H9 (cell line): ENCODE results near the gene ZFYVE28. TPM values are rescaled to one million over a fixed set of nuclear protein-coding genes. Genes with fewer than 3 reads are reported as not detected.

Source experiments
- DNase-seq: peaks from one replicate; pipeline ENCODE4 v3.0.0-alpha.2; 2017
- H2AFZ ChIP-seq: one replicate; pipeline ENCODE4 v1.6.1; 2013; ENCODE audit warnings: mild to moderate bottlenecking, low read length, control low read depth, moderate library complexity
- H2AK5ac ChIP-seq: 2 replicates; pipeline ENCODE4 v1.6.1; 2013; ENCODE audit warnings: low read length, control low read depth, mixed read lengths; ENCODE audit not compliant: insufficient read length
- H2BK120ac ChIP-seq: one replicate; pipeline ENCODE4 v1.6.1; 2013; ENCODE audit warnings: low read depth, mild to moderate bottlenecking, low read length, control low read depth, inconsistent platforms; ENCODE audit not compliant: poor library complexity, severe bottlenecking
- H2BK12ac ChIP-seq: 2 replicates; pipeline ENCODE4 v1.6.1; 2013; ENCODE audit warnings: low read length, control low read depth, mixed read lengths, low read depth; ENCODE audit not compliant: insufficient read length
- H2BK15ac ChIP-seq: 2 replicates; pipeline ENCODE4 v1.6.1; 2013; ENCODE audit warnings: low read depth, low read length, control low read depth
- H2BK20ac ChIP-seq: one replicate; pipeline ENCODE4 v1.6.1; 2013; ENCODE audit warnings: low read depth, mild to moderate bottlenecking, low read length, control low read depth, inconsistent platforms; ENCODE audit not compliant: poor library complexity, severe bottlenecking
- H2BK5ac ChIP-seq: 2 replicates; pipeline ENCODE4 v1.6.1; 2013; ENCODE audit warnings: low read length, control low read depth, mixed read lengths; ENCODE audit not compliant: insufficient read length
- H3K14ac ChIP-seq: 2 replicates; pipeline ENCODE4 v1.6.1; 2013; ENCODE audit warnings: low read length, control low read depth; ENCODE audit not compliant: insufficient read depth
- H3K18ac ChIP-seq: 2 replicates; pipeline ENCODE4 v1.6.1; 2013; ENCODE audit warnings: low read depth, mild to moderate bottlenecking, mixed read lengths, low read length, control low read depth; ENCODE audit not compliant: insufficient read length
- H3K23ac ChIP-seq: 2 replicates; pipeline ENCODE4 v1.6.1; 2013; ENCODE audit warnings: low read length, control low read depth, mixed read lengths, low read depth; ENCODE audit not compliant: insufficient read length
- H3K23me2 ChIP-seq: 2 replicates; pipeline ENCODE4 v1.6.1; 2013; ENCODE audit warnings: low read depth, mild to moderate bottlenecking, mixed read lengths, low read length, control low read depth; ENCODE audit not compliant: insufficient read length, poor library complexity, severe bottlenecking
- H3K27ac ChIP-seq: 2 replicates; pipeline ENCODE4 v1.5.1; 2013; ENCODE audit warnings: low read length, control low read depth, mixed read lengths, low read depth; ENCODE audit not compliant: insufficient read length
- H3K27me3 ChIP-seq: 2 replicates; pipeline ENCODE4 v1.6.1; 2013; ENCODE audit warnings: low read length, control low read depth, inconsistent platforms; ENCODE audit not compliant: insufficient read depth
- H3K4ac ChIP-seq: 2 replicates; pipeline ENCODE4 v1.6.1; 2013; ENCODE audit warnings: low read depth, mild to moderate bottlenecking, control low read depth, inconsistent platforms, low read length, moderate library complexity
- H3K4me1 ChIP-seq: 2 replicates; pipeline ENCODE4 v1.6.1; 2013; ENCODE audit warnings: low read length, control low read depth, inconsistent platforms; ENCODE audit not compliant: insufficient read depth
- H3K4me2 ChIP-seq: 2 replicates; pipeline ENCODE4 v1.6.1; 2013; ENCODE audit warnings: low read length, control low read depth, mixed read lengths; ENCODE audit not compliant: insufficient read length, insufficient read depth
- H3K56ac ChIP-seq: 2 replicates; pipeline ENCODE4 v1.6.1; 2013; ENCODE audit warnings: low read depth, mild to moderate bottlenecking, mixed read lengths, low read length, control low read depth; ENCODE audit not compliant: insufficient read length
- H3K79me1 ChIP-seq: 2 replicates; pipeline ENCODE4 v1.6.1; 2013; ENCODE audit warnings: low read depth, mild to moderate bottlenecking, moderate library complexity, low read length, control low read depth, inconsistent platforms; ENCODE audit not compliant: insufficient read depth, poor library complexity, severe bottlenecking
- H3K79me2 ChIP-seq: 2 replicates; pipeline ENCODE4 v1.6.1; 2013; ENCODE audit warnings: low read length, control low read depth, inconsistent platforms; ENCODE audit not compliant: insufficient read depth
- H3K9ac ChIP-seq: 2 replicates; pipeline ENCODE4 v1.6.1; 2013; ENCODE audit warnings: low read length, control low read depth, mixed read lengths; ENCODE audit not compliant: insufficient read length; ENCODE audit errors: extremely low read depth
- H3K9me3 ChIP-seq: one replicate; pipeline ENCODE4 v1.6.1; 2013; ENCODE audit warnings: low read depth, low read length, inconsistent platforms; ENCODE audit not compliant: control insufficient read depth
- H3T11ph ChIP-seq: one replicate; pipeline ENCODE4 v1.6.1; 2013; ENCODE audit warnings: mild to moderate bottlenecking, low read length, control low read depth, inconsistent platforms
- H4K20me1 ChIP-seq: one replicate; pipeline ENCODE4 v1.6.1; 2013; ENCODE audit not compliant: control insufficient read depth, insufficient read length, insufficient read depth
- H4K5ac ChIP-seq: 2 replicates; pipeline ENCODE4 v1.6.1; 2013; ENCODE audit warnings: low read depth, mild to moderate bottlenecking, mixed read lengths, low read length, control low read depth; ENCODE audit not compliant: insufficient read length
- H4K8ac ChIP-seq: replicated peaks from 2 replicates; pipeline ENCODE4 v1.6.1; 2013; ENCODE audit warnings: low read length, control low read depth, mixed read lengths, low read depth; ENCODE audit not compliant: insufficient read length
- H4K91ac ChIP-seq: 2 replicates; pipeline ENCODE4 v1.6.1; 2013; ENCODE audit warnings: low read depth, mild to moderate bottlenecking, moderate library complexity, mixed read lengths, low read length, control low read depth; ENCODE audit not compliant: insufficient read length
- H3K27ac Mint-ChIP-seq, 3 experiments: 2 replicates in 2 of 3; 3 replicates in 1 of 3; pipeline ENCODE4 v1.8.0; 2020 to 2021; ENCODE audit warnings: mixed read lengths in 3 of 3, mild to moderate bottlenecking in 1 of 3, moderate library complexity in 1 of 3
- H3K27me3 Mint-ChIP-seq: 2 replicates; pipeline ENCODE4 v1.8.0; 2021; ENCODE audit warnings: low read depth, mild to moderate bottlenecking, moderate library complexity, mixed read lengths
- H3K36me3 Mint-ChIP-seq, 3 experiments: 2 replicates in 2 of 3; 3 replicates in 1 of 3; pipeline ENCODE4 v1.8.0; 2020 to 2021; ENCODE audit warnings: low read depth in 3 of 3, mixed read lengths in 3 of 3; ENCODE audit not compliant: insufficient read depth in 1 of 3
- H3K4me1 Mint-ChIP-seq, 2 experiments: 2 replicates each; pipeline ENCODE4 v1.8.0; 2020; ENCODE audit warnings: mixed read lengths in 2 of 2
- H3K4me3 Mint-ChIP-seq, 2 experiments: 2 replicates in 1 of 2; 3 replicates in 1 of 2; pipeline ENCODE4 v1.8.0; 2020 to 2021; ENCODE audit warnings: mild to moderate bottlenecking in 2 of 2, mixed read lengths in 2 of 2, moderate library complexity in 1 of 2
- H3K9me3 Mint-ChIP-seq, 2 experiments: 2 replicates in 1 of 2; 3 replicates in 1 of 2; pipeline ENCODE4 v1.8.0; 2020; ENCODE audit warnings: mild to moderate bottlenecking in 2 of 2, mixed read lengths in 2 of 2, moderate library complexity in 1 of 2
- WGBS: extraction: QIAGEN DNeasy Blood & Tissue Kit; methylation state at CpG from one replicate; pipeline ENCODE4 v1.1.7; 2013; ENCODE audit warnings: missing lambda C conversion rate, low lambda C conversion rate, mixed read lengths; ENCODE audit not compliant: insufficient read length; ENCODE audit errors: extremely low coverage; 5-methylcytosine and 5-hydroxymethylcytosine counted together
- total RNA-seq: library from RNA; stranded (reverse); gene quantifications from 2 replicates; pipeline ENCODE4 v1.2.1, GENCODE V29; 2021
- TF ChIP-seq, protein P1 (sequence below): fragments of 200-600 bp; sonication (generic); conservative IDR thresholded peaks from 3 replicates; pipeline ENCODE4 v1.8.0; 2021; ENCODE audit warnings: antibody characterized with exemption, mild to moderate bottlenecking

The ZFYVE28 gene
- total RNA-seq, 1 experiment from 2014 or later: 0.98 TPM

DNA sequence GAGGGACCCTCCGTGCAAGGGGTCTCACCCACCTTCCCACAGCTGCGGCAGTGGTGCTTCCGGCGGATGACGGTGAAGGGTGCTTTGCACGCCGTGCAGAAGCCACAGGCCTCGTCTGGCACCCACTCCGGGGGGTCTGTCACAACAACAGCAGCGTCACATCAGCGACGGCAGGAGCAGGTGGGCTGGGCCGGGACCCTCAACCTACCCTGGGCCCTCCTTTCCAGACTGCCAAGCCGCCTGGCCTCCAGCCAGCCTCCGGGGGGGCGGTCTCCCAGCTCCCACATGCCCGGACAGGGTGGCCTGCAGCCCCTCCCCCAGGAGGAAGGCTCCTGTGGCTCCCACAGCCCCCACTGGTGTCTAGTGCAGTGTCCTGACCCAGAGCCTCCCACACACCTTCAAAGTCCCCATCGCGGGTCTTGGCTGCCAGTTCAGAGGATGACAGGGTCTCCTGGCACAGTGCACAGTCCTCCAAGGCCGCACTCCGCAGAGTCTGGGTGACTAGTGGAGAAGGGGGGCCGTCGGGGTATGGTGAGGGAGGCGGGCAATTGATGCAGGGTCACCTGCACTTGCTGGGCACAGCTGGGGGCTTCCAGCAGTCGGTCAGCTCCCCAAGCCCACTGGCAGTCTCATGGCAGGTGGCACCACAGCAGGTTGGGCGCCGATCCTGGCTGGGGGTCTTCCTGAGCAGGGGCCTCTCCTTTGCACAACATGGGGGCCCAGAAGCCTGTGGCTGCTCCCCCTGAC lies 147.0 kb downstream of the ZFYVE28 start:
- no peaks in the 10 kb centered on the region for H3K23me2 ChIP-seq
- H3K27ac Mint-ChIP-seq: no peak overlapping the region
- no peak overlapping the region for H3T11ph ChIP-seq
- H3K9me3 ChIP-seq: no peaks in the 10 kb centered on the region
- H3K79me2 ChIP-seq: no peaks in the 10 kb centered on the region
- H2BK20ac ChIP-seq: no peak overlapping the region
- H3K36me3 Mint-ChIP-seq: no peaks in the 10 kb centered on the region
- no peak overlapping the region for H3K18ac ChIP-seq
- H3K9me3 Mint-ChIP-seq: no peaks in the 10 kb centered on the region
- H2BK15ac ChIP-seq: no peak overlapping the region
- no peak overlapping the region for H2BK5ac ChIP-seq
- peaks cover 4 to 11% of the 10 kb centered on the region in 2 experiments; a peak in 3 of 4 replicates for H3K4me1 Mint-ChIP-seq
- no peak overlapping the region for H2AK5ac ChIP-seq
- no peak overlapping the region for H3K4me2 ChIP-seq
- H3K27ac ChIP-seq: no peak overlapping the region
- H4K5ac ChIP-seq: no peak overlapping the region
- H3K56ac ChIP-seq: no peak overlapping the region
- H3K27me3 ChIP-seq: no peaks in the 10 kb centered on the region
- H3K4me1 ChIP-seq: no peaks in the 10 kb centered on the region
- no peak overlapping the region for H3K9ac ChIP-seq
- no peak overlapping the region for H4K91ac ChIP-seq
- peaks cover 2% of the 10 kb centered on the region; the same call in 1 of the 2 replicates for H3K27me3 Mint-ChIP-seq
- no peak overlapping the region for H2BK120ac ChIP-seq
- DNase-seq: no peak
- no peak overlapping the region for H3K4me3 Mint-ChIP-seq
- H4K8ac ChIP-seq: no peak overlapping the region
- TF ChIP-seq, protein P1, sequence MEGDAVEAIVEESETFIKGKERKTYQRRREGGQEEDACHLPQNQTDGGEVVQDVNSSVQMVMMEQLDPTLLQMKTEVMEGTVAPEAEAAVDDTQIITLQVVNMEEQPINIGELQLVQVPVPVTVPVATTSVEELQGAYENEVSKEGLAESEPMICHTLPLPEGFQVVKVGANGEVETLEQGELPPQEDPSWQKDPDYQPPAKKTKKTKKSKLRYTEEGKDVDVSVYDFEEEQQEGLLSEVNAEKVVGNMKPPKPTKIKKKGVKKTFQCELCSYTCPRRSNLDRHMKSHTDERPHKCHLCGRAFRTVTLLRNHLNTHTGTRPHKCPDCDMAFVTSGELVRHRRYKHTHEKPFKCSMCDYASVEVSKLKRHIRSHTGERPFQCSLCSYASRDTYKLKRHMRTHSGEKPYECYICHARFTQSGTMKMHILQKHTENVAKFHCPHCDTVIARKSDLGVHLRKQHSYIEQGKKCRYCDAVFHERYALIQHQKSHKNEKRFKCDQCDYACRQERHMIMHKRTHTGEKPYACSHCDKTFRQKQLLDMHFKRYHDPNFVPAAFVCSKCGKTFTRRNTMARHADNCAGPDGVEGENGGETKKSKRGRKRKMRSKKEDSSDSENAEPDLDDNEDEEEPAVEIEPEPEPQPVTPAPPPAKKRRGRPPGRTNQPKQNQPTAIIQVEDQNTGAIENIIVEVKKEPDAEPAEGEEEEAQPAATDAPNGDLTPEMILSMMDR: no peak
- no peak overlapping the region for H2AFZ ChIP-seq
- no peaks in the 10 kb centered on the region for H3K79me1 ChIP-seq
- no CpG with 5 or more reads among the region's 27 CpGs for WGBS
- no peak overlapping the region for H2BK12ac ChIP-seq
- H4K20me1 ChIP-seq: no peaks in the 10 kb centered on the region
- H3K23ac ChIP-seq: no peak overlapping the region
- no peak overlapping the region for H3K4ac ChIP-seq
- peak overlapping the region; percentile 16; the same call in 1 of the 2 replicates for H3K14ac ChIP-seq
